ENCODE results near the gene MN1.

The MN1 gene

DNA sequence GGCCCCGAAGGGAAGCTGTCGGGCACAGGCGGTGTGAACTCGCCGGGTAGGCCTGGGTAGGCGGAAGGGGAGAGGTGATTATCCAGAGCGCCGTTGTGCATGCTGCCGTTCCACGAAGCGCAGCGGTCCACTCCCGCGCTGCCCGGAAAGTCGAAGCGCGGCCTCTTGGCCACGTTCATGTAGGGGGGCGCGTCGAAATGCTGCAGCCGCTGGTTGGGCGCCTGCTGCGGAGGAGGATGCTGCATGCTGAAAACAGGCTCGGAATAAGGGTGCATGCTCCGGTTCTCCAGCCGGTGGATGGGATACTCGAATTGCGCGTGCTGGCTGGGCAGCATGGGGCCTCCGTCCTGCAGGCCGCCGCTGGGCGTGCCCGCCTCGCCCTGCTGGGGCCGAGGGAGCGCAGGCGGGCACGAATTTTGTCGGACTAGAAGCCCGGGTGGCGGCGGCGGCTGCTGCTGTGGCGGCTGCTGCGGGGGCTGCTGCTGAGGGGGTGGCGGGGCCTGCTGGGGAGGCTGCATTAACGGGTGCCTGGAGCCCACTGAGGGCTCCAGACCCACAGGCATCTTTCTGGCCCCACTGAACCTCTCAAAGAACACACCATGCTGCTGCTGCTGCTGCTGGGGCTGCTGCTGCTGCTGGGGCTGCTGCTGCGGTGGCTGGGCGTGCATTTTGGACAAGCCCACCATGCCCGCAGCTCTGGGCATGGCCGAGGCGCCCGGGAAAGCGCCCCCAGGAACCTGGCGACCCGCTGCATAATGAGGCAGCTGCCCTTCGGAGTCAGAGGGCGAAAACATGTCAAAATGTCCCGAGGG lies 2.3 kb downstream of the MN1 start:
- DNase-seq: no peak

DNA sequence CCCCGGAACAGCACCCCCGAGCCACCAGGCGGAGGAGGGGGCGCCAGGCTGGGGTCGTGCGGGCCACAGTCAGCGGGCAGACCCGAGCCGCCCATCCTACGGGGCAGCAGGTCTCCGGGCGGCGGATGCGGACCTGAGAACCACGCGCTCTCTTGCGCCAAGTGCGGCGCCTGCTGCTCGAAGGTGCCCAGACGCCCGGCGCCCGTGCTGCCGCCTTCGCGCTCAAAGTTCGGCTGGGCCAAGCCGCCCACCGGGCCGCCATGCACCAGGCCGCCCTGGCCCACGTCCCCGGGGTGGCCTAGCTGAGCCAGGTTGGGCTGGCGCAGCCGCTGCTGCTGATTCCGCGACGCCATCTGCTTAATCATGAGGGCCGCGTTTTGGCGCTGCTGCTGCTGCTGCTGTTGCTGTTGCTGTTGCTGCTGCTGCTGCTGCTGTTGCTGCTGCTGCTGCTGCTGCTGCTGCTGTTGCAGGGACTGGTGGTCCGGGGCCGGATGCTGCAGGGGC lies 3.0 kb downstream of the MN1 start:
- DNase-seq: no peak

DNA sequence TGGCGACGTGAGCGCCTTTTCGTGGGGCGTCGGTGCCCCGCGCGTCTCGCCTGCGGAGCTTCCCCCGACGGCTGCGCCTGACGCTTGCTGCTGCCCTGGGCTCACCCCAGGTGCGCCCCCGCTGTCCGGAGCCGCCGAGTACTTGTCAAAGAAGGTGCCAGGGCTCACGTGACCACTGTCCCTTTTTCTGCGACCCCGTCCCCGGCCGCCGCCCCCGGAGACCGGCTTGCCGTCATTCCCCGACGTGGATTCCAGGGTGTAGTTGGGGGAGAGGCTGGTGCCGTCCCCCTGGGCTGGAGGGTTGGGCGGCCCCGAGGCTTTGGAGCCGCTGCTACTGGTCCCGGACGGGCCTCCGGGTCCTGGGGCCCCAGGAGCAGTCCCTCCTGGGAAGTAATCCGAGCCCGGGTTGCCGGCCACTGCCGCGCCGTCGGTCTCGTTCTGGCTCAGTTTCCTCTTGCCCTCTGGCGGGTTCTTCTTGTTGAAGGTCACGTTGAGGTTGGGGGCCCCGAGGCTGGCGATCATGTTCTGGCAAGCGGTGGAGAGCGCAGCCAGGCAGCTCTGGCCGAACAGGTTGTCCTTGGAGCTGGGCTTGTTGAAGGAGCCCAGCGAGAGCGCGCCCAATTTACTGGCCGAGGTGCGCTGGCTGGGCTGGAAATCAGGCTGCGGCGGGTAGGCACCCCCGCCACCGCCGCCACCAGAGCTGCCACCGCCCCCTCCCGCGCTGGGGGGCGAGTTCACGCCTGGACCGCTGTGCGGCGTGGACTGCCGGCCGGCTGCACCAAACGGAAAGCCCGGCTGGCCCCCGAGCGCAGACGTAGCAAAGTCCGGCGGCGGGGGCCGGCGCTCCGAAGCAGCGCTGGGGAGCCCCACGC lies 3.8 kb downstream of the MN1 start:
- no peak for DNase-seq

DNA sequence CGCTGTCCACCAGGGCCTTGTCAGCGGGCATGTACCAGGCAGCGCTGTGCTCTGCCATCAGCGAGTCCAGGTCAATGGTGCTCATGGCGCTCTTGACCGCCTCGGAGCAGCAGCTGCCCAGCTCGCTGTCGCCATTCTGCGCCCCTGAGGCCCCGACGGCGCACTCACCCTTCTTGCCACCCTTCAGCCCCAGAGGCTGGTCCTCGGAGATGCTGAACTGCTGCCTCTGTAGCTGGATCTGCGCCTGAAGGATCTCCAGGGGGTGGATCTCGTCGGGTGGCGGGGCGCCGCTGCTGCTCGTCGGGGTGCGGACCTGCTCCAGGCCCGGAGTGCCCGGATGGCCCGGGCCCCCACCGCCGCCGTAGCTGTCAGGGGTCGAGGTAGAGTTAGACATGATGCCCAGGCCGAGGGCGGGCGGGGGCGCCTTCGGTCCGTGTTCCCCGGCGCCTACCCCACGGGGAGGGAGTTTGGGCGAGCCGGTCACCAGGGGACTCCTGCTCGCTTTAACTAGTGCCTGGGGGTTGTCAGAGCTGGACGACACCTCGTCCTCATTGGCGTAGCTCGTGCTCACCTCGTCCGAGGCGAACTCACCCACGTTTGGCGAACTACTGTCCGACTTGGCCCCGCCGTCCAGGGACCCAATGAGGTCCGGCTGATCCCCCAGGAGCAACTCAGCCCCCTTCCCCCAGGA lies 4.6 kb downstream of the MN1 start:
- DNase-seq: no peak

DNA sequence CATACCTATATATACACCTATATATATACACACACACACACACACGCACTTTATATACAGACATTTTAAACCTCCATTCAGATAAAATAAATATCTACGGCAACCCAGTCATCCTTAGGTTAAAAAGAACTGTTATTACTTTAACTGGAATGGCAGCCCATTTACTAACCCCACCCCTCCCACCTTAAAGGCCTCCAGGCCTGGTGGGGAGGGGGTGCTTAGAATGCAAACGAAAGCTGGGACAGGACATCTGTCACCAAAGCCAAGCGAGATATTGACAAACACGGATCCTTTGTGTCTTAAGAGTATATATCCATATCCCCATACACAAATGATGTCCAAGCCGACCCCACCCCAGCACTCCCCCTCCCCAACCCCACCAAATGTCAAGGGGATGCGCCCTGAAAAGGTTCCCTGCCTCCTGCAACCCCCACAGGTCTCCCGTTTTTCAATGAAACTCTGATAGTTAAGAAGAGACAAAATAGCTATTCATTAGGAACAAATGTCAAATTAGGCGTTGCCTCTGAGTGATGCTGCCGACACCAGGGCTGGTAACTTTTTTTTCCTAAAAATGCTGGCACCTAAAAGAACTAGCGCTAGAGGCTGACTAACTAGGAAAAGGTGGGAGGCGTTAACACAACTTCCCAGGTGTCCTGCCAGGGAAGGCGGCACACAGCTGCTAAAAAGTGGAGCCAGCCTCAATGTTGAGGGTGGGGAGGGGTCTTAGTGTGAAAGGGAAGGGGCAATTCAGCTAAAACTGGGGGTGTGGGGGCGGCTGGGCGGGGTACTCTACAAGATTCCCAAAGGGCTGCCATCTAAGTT lies 5.6 kb downstream of the MN1 start:
- DNase-seq: no peak

DNA sequence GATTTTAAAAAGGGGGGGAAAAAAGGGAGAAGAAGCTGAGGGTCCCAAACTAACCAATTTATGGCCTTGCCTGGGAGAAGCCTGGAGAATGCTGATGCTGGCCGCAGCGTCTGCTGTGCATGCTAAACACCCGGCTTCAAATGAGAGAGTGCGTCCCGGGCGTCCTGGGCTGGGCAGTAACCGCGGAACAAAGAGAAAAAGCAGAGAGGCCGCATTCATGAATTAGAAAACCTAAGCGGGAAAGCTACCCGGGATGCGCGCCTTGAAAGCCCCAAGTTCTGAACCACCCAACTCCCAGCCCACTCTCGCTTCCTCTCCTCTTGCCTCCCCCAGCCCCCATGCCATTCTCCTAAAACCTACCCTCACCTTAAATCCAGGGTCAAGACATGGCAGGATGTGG lies 6.5 kb downstream of the MN1 start:
- no peak for DNase-seq

DNA sequence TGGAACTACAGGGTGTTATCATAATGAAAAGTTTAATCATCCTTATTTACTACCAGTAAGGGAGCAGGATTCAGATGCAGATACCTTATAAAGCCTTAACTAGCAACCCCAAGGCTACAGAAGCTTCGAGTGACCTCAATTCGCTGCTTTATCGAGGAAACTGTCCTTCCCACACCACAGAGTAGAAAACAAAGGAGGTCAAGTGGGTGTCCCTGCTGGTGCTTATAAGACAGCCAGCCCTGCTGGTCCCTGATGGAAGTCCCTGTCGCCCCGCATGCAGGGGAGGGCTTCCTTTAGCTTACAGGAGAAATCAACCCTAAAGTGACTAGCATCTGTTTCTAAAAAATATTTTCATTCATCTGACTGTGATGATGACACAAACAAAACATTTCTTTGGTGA lies 7.3 kb downstream of the MN1 start:
- no peak for DNase-seq

DNA sequence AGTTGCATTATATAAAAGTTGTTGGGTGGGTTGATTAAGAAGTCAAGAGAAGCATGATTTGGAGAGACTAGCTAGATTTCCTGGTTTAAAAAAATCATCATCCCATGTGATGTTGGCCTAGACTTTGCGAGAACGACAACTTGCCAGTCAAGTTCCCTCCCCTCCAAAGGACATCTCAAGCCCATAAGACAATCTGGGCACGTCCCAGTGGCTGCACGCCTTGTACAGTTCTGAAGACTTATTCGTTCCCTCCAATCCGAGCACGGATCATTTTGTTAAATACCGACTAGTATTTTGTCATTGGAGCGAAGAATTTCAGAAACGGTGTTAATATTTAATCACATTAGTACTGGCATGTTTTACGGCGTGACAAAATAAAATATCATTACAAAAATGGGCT lies 8.0 kb downstream of the MN1 start:
- DNase-seq: no peak

DNA sequence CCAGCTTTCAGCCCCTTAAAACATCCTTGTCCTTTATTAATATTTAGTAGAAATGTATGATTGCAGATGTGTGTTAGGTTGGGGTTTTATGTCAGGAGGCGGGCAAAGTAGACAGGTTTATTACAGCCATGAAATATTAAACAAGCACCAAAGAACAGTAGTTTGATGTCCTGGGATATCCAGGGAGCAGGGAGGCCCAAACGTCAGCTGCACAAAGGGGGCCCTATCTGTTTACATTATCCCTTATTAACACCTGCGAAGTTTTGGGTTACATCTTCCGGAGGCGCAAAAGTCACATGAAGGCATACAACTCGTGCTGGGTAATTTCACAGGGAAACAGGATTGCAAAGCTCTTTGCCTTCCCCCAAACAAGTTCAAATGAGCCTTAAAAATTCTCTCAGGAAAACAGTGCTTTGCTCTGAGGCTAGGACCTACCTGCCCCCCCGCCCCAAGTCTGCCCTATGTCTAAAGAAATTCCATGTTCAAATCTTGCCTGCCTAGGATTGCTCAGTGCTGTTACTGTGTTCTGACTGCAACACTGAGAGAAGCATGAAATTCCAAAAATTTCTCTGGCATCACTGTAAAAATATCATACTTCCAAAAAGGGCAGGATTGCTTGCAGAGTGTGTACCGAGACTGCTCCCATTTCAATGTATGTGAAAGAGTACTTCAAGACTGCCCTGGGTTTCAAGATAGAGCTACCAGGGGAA lies 8.9 kb downstream of the MN1 start:
- DNase-seq: no peak

DNA sequence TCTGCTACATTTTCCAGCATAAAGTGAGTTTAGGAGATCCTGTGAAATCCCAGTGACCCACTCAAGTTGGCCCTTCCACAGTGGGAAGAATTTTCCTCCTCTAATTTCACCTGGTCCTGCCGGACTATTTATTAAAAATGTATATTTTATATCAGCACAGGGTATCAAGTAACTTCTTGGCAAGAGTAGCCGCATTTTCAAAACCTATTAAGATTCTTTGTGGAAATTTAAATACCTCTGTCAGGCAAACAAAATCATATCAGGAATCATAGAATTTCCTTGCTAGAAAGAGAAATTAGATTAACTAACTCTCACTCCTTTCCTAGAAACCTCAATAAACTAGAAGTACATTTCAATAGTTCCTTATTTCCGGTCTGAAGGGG lies 9.7 kb downstream of the MN1 start:
- DNase-seq: no peak

DNA sequence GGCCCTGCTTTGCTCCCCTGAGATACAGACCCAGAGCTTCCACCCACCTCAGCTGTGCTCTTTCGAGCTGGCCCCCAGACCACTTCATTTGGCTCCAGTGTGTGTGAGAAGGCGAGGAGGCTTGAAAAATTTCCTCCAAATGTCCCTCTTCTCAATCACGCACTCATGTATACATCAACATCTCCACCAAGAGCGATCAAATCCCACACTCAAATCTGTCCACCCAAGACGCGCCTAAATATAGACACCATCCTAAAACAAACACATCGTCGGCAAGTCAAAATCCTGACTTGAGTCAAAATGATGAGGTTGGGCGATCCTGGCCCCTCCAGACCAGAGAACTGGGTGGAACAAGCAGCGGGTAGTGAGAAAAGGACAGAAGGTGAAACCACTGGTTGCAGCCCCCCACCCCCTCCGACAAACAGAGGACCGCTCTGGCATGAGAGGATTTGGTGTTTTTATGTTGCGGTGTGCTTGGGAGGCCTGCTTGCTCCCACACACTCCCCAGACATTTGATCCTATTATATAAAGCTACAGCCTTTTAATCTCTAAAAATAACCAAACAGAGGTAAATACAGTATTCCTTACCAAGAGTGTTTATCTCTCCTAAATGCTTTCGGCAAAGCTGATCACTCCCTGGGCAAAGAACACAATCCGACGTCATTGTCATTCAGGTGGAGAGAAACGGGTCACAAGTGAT lies 10.2 kb downstream of the MN1 start:
- no peak for DNase-seq

DNA sequence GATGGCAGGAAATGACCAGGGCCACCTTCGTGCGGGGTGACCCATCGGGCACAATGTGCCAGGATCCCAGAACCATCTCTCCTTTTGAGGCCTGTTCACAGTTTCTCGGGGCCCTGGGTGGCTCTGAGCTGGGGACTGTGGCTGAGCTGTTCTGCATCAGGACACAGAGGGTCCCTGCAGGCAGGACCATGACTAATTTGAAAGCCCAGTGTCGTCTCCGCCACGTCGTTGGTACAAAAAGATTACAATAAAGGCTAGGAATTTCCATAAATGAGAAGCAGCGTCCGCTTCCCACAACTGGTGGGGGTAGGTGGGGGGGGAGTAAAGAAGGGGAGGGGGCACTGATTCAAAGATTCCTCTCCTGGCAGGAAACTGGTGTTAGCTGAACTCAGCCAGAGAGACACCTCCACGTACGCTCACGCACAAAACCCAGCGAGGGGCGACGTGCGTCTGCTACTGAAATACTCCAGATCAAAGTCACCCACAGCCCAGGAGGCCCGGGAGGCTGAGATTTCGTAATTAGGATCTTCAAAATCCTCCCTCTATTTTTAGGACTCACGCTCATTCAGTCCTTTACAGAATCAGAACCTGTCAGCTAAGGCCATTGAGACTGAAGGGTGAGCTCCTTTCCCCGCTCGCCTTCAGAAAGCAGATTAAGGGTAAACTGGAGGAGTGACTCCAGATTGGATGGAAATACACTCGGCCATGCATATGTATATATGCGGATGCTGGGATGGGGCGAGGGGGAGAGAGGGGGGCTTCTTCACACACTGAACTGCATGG lies 11.0 kb downstream of the MN1 start:
- DNase-seq: no peak

DNA sequence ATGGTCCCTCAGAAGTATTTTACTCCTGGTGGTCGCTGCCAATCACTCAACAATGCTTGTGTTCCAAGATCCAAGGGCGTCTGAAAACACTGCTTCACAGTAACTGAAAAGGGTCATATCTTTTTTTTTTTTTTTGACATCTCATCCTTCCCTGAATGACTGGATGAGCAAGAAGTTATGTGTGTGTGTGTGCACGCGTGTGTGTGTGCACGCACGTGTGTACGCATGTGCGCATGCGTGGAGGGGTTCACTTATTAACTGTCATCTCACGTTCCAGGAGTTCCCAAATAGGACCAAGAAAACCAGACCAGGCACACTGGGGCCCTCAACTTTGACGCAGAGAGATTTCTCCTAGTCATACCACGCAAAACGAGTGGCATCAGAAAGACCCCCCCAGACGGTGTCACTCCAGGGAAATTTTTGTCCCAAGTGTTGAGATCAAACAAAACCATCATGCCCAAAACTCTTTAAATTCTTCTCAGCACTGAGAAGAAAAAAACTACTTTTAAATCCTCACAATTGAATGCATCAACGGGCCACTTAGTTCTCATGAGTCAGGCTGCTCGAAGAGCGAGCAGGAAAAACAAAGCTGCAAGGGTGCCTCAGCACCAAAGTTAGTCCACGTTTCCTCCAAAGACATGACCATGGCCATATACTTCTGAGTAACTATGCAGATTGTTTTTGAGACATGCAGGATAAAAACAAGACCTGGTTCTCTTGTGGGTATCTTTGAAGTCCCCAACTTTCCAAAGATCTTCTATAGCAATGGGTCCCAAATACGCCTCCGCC lies 12.9 kb downstream of the MN1 start:
- no peak for DNase-seq

DNA sequence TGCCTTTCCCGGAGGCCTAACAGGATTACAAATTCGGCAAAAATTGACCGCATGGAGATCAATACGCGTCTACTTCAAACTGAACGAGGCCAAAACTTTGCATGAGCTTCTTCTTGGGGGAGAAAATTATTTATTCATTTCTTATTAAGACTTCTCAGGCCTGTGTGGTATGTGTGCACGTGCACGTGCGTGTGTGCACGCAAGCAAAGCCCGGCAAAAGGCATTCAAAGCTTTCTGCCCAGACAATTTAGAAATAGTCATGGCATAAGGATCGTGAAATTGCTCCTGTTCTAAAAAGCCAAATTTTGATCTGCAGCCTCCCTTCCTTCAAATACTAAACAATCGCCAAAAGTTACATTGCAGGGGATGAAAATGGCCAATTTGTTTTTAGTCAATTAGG lies 14.6 kb downstream of the MN1 start:
- DNase-seq: no peak

DNA sequence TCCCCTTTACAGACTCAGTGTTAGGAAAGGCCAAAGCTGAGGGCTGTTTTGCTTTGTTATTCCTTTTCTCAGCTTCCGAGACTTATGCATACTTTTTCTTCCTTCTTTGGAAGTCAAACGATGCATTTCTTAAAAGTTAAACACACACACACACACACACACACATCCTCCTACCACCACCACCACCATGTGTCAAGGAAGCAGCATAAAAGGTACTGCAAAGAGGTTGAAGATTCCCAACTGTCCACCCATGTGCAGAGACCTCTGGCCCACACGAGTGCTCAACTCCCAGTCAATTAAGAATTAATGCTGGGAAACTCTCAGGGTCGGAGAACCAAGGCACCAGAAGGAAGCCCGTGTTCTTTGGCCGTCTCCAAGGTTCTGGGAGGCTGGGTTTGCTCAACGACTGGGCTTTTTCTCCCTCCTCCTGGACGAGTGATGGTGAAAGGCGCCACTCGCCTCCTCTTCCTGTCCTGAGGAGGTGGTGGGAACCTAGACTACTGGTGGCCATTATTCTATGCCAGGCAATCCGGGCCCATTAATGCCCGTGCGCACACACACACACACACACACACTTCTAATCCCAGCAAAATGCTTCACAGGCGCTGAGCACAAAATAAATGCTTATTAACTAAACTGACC lies 15.1 kb downstream of the MN1 start:
- no peak for DNase-seq

DNA sequence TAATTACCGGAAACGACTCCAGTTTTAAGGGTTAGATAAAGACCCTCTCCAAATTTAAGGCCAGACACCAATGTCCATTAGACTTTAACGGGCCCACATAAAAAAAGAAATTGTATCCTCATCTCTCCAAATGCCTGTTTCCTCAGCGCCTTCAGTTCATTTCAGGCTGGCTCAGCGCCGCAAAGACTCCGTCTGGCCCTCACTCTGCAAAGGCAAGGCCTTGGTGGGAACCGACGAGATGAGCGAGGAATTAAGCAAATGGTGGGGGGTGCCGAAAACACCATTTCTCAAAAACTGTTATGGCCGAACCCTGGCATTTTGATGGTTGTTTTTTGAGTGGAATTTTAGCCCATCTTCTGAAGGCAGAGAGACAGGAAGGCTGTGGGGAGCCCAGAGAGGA lies 15.7 kb downstream of the MN1 start:
- DNase-seq: no peak

DNA sequence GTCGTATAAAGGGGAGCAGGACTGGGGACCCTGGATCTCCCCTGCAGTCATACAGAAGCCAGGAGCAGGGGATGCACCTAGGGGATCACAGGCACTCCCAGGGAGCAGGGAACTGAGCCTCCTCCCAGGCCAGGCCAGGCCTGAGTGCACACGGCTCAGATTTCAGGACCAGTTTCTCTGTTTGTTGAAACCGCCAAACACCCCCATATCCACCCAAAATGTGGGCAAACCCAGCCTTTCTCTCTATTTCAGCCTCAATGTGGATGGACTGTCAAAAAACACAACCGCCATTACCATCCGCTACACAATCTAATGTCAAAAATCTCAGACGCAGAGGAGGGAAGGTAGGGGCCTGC lies 17.5 kb downstream of the MN1 start:
- no peak for DNase-seq

DNA sequence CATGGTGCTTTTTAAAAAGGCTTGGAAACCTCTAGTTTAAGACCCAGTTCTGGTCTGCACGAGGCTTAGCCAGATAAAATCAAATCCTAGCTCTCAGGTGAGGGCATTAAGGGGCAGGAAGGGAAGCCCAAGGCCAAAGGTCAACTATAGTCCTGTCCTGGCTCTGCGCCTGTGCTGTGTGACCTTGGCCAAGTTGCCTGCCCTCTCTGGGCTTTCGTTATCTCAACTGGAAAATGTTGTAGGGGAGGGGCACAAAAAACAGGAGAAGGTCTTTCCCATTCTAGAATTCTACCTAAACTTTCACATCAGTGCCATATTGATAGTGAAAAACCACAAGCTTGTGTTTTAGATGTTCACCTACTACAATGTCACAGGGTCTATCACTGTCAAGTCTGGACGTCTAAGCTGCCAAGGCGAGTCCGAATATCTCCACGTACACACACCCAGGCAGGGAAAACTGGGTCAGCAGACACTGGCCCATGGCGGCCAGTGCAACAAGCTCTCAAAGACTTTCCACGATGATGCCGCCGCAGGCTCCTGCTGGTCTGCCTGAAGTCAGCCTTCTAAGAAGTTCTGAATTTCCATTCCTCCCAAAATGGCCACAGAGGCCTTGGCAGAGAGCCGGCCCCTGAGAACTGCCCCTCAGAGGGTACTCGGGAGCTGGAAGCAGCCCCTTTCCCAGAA lies 18.0 kb downstream of the MN1 start:
- no peak for DNase-seq

DNA sequence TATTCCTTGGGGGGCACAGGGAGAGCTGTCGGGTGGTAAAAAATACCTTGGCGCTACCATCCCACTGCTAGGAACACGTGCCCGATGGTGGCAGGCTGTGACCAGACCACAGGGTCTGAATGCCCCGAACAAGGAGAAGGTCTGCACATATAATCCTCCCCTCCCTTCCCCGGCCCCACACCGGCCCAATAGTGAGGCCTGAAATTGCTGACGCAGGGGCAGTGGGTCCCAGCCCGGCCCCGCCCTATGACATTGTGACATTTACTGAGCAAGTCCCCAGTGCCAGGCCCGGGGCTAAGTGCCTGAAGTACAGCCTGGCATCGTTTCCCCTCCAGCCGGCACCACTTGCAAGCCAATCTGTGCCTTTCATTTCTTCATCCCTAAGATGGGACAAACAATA lies 19.5 kb downstream of the MN1 start:
- DNase-seq: no peak

All from GOT3 (cell line).